SK-N-MC (cell line): ENCODE data around the gene AGBL1.

Source experiments
- EZH2 ChIP-seq: fragments of 200-600 bp; sonication (generic); IDR thresholded peaks from one replicate; pipeline ENCODE4 v1.6.1; 2017; ENCODE audit warnings: antibody characterized with exemption
- POLR2AphosphoS5 ChIP-seq: IDR thresholded peaks from 2 replicates; pipeline ENCODE4 v1.6.1; 2012; ENCODE audit warnings: mild to moderate bottlenecking, low read depth, low read length, borderline replicate concordance

- TF ChIP-seq EZH2 (no peak), POLR2AphosphoS5 (no peak)
These were observed 584.9 kb downstream of the AGBL1 start for GRCh38 chr15:86664581-86664980.
